HepG2 (cell line): ENCODE data around the gene CPPED1. TPM values are rescaled to one million over a fixed set of nuclear protein-coding genes. Genes with fewer than 3 reads are reported as not detected.
A peak's percentile ranks its signal among the peaks of the same experiment; 100 is the strongest.

ENCODE experiments used
- ARHGAP35 ChIP-seq: sonication (generic); formaldehyde crosslinking; IDR thresholded peaks from 2 replicates; pipeline ENCODE4 v1.9.0; 2022; ENCODE audit warnings: mild to moderate bottlenecking, inconsistent platforms, moderate library complexity, missing genetic modification reagents, borderline replicate concordance
- BORCS8-MEF2B ChIP-seq: sonication (generic); formaldehyde crosslinking; IDR thresholded peaks from 2 replicates; pipeline ENCODE4 v1.8.0; 2022; ENCODE audit warnings: mild to moderate bottlenecking, missing genetic modification reagents
- FOSL2 ChIP-seq: sonication (generic); formaldehyde crosslinking; IDR thresholded peaks from 2 replicates; pipeline ENCODE4 v1.4.0; 2020; ENCODE audit warnings: missing genetic modification reagents
- FOXA3 ChIP-seq: IDR thresholded peaks from 2 replicates; pipeline ENCODE4 v1.6.1; 2016; ENCODE audit warnings: missing genetic modification reagents, missing compliant biosample characterization
- FOXO1 ChIP-seq: sonication (generic); formaldehyde crosslinking; IDR thresholded peaks from 2 replicates; pipeline ENCODE4 v1.4.0; 2020; ENCODE audit warnings: missing genetic modification reagents
- HNF4G ChIP-seq, 2 experiments: sonication (generic) in 1 of 2; formaldehyde crosslinking in 1 of 2; IDR thresholded peaks; 2 replicates each; pipeline versions ENCODE4 v1.4.0 to v1.6.1; 2011 to 2020; ENCODE audit warnings: borderline replicate concordance in 2 of 2, low read depth in 2 of 2, mild to moderate bottlenecking in 2 of 2, low read length in 1 of 2, missing genetic modification reagents in 1 of 2, moderate library complexity in 1 of 2
- KLF11 ChIP-seq: IDR thresholded peaks from 2 replicates; pipeline ENCODE4 v1.6.1; 2016; ENCODE audit warnings: missing compliant biosample characterization
- KMT2A ChIP-seq: sonication (generic); formaldehyde crosslinking; IDR thresholded peaks from 2 replicates; pipeline ENCODE4 v1.4.0; 2020; ENCODE audit warnings: missing genetic modification reagents
- NCOR1 ChIP-seq: fragments of 200-600 bp; sonication (generic); IDR thresholded peaks from 2 replicates; pipeline ENCODE4 v1.7.0; 2017; ENCODE audit warnings: antibody characterized with exemption, low read length, borderline replicate concordance
- SNAI1 ChIP-seq: sonication (generic); formaldehyde crosslinking; IDR thresholded peaks from 2 replicates; pipeline ENCODE4 v1.5.0; 2020; ENCODE audit warnings: mild to moderate bottlenecking, missing genetic modification reagents, borderline replicate concordance
- ZNF33B ChIP-seq: sonication (generic); formaldehyde crosslinking; IDR thresholded peaks from 2 replicates; pipeline ENCODE4 v1.5.1; 2020; ENCODE audit warnings: mild to moderate bottlenecking, missing genetic modification reagents
- ZNF431 ChIP-seq: sonication (generic); formaldehyde crosslinking; IDR thresholded peaks from 2 replicates; pipeline ENCODE4 v1.9.0; 2022; ENCODE audit warnings: missing genetic modification reagents, low read depth, mild to moderate bottlenecking, borderline replicate concordance
- ZNF451 ChIP-seq: sonication (generic); formaldehyde crosslinking; IDR thresholded peaks from 2 replicates; pipeline ENCODE4 v1.5.0; 2020; ENCODE audit warnings: mild to moderate bottlenecking, missing genetic modification reagents
- ZNF652 ChIP-seq: IDR thresholded peaks from 2 replicates; pipeline ENCODE4 v1.6.1; 2016; ENCODE audit warnings: low read depth, borderline replicate concordance
- polyA plus RNA-seq, 8 experiments: library from polyadenylated mRNA; depleted of rRNA in 3 of 8; stranded (reverse) in 7 of 8; unstranded in 1 of 8; fragments of >200 nt; fragmentation: Illumina TruSeq in 4 of 8; extraction: Trizol in 4 of 8; gene quantifications; 2 replicates each; pipeline versions ENCODE4 v1.2.1 to v1.2.3, GENCODE V29; 2011 to 2016; ENCODE audit warnings: low read depth in 4 of 8, missing spikeins in 1 of 8, mixed read lengths in 1 of 8; ENCODE audit not compliant: insufficient read depth in 1 of 8
- total RNA-seq, 5 experiments: library from RNA; depleted of rRNA; stranded (reverse); fragments of >200 nt; fragmentation: Illumina TruSeq; extraction: Trizol; gene quantifications; 2 replicates each; pipeline ENCODE4 v1.2.3, GENCODE V29; 2016; ENCODE audit warnings: low read depth in 1 of 5
- TF ChIP-seq, protein P1 (sequence below): IDR thresholded peaks from 2 replicates; pipeline ENCODE4 v1.6.1; 2018; ENCODE audit warnings: missing genetic modification reagents
- TF ChIP-seq, protein P2 (sequence below): sonication (generic); formaldehyde crosslinking; conservative IDR thresholded peaks from 2 replicates; pipeline ENCODE4 v1.4.0; 2020; ENCODE audit warnings: missing genetic modification reagents
- TF ChIP-seq, protein P3 (sequence below): sonication (generic); formaldehyde crosslinking; IDR thresholded peaks from 2 replicates; pipeline ENCODE4 v1.4.0; 2020; ENCODE audit warnings: missing genetic modification reagents
- TF ChIP-seq, protein P4 (sequence below): sonication (generic); formaldehyde crosslinking; IDR thresholded peaks from 2 replicates; pipeline ENCODE4 v1.8.0; 2022; ENCODE audit warnings: mild to moderate bottlenecking, missing genetic modification reagents, borderline replicate concordance
- TF ChIP-seq, protein P5 (sequence below): conservative IDR thresholded peaks from 2 replicates; pipeline ENCODE4 v1.6.1; 2018; ENCODE audit warnings: missing genetic modification reagents

CPPED1 gene
- total and polyA plus RNA-seq, 2 of the 13 experiments (the other 11 are each of a cell fraction or from before 2014, with no cell fraction given): 66.6 to 71.3 TPM

DNA sequence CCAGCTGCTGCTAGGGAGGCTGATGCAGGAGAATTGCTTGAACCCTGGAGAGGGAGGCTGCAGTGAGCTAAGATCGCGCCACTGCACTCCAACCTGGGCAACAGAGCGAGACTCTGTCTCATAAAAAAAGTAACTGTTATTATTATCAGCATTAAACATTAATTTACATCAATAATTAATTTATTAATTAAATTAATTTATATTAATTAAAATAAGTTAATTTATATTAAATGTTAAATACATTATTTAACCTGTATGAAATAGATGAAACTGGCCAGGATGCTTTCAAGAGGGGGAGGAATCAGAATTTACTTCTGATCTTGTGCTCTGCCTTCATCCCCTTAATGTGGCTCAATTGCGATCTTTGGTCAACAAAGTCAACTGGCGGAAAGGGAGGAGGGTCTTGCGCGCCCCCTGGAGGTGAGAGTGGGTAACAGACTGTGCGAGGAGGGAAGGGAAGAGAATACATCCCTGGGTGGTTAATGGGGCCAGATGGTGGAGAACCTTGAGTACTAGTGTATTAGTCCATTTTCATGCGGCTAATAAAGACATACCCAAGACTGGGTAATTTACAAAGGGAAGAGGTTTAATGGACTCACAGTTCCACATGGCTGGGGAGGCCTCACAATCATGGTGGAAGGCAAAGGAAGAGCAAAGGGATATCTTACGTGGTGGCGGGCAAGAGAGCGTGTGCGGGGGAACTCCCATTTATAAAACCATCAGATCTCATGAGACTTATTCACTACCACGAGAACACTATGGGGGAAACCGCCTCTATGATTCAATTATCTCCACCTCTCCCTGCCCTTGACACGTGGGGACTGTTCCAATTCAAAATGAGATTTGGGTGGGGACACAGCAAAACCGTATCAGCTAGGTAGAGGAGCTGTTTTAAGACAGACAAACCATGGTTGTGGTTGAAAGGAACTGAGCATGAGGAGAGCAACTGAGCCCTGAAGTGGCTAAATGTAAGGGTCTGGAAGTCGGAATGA lies 15.7 kb upstream of the CPPED1 start (continued):
- TF ChIP-seq, protein P1, sequence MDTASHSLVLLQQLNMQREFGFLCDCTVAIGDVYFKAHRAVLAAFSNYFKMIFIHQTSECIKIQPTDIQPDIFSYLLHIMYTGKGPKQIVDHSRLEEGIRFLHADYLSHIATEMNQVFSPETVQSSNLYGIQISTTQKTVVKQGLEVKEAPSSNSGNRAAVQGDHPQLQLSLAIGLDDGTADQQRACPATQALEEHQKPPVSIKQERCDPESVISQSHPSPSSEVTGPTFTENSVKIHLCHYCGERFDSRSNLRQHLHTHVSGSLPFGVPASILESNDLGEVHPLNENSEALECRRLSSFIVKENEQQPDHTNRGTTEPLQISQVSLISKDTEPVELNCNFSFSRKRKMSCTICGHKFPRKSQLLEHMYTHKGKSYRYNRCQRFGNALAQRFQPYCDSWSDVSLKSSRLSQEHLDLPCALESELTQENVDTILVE (CRISPR knock-in tag): peak; percentile 35; the same call in 1 of the 2 replicates
- TF ChIP-seq SNAI1 (CRISPR knock-in tag) (no peak), ZNF33B (no peak), ZNF451 (CRISPR knock-in tag) (no peak), KLF11 (CRISPR knock-in tag) (0 out of 2 replicates have a peak, but pooled peaks have one; percentile 34), ZNF652 (CRISPR knock-in tag) (peak; percentile 29; the same call in 1 of the 2 replicates), BORCS8-MEF2B (CRISPR knock-in tag) (peak; percentile 49; the same call in 1 of the 2 replicates), NCOR1 (0 out of 2 replicates have a peak, but pooled peaks have one; percentile 45), FOSL2 (peak; percentile 55), HNF4G (IDR thresholded peaks at IDR 0.05; ENCODE audit: borderline replicate concordance, low read depth, low read length) (peak; percentile 13; the same call in 1 of the 2 replicates), HNF4G (CRISPR knock-in tag; IDR thresholded peaks at IDR 0.05; ENCODE audit: borderline replicate concordance, low read depth) (peak; percentile 41; the same call in 1 of the 2 replicates), KMT2A (CRISPR knock-in tag) (0 out of 2 replicates have a peak, but pooled peaks have one; percentile 55), FOXA3 (peak; percentile 83), ARHGAP35 (CRISPR knock-in tag) (0 out of 2 replicates have a peak, but pooled peaks have one; percentile 31), FOXO1 (peak; percentile 82), ZNF431 (no peak)
- TF ChIP-seq, protein P2, sequence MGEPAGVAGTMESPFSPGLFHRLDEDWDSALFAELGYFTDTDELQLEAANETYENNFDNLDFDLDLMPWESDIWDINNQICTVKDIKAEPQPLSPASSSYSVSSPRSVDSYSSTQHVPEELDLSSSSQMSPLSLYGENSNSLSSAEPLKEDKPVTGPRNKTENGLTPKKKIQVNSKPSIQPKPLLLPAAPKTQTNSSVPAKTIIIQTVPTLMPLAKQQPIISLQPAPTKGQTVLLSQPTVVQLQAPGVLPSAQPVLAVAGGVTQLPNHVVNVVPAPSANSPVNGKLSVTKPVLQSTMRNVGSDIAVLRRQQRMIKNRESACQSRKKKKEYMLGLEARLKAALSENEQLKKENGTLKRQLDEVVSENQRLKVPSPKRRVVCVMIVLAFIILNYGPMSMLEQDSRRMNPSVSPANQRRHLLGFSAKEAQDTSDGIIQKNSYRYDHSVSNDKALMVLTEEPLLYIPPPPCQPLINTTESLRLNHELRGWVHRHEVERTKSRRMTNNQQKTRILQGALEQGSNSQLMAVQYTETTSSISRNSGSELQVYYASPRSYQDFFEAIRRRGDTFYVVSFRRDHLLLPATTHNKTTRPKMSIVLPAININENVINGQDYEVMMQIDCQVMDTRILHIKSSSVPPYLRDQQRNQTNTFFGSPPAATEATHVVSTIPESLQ: no peak
- TF ChIP-seq, protein P3, sequence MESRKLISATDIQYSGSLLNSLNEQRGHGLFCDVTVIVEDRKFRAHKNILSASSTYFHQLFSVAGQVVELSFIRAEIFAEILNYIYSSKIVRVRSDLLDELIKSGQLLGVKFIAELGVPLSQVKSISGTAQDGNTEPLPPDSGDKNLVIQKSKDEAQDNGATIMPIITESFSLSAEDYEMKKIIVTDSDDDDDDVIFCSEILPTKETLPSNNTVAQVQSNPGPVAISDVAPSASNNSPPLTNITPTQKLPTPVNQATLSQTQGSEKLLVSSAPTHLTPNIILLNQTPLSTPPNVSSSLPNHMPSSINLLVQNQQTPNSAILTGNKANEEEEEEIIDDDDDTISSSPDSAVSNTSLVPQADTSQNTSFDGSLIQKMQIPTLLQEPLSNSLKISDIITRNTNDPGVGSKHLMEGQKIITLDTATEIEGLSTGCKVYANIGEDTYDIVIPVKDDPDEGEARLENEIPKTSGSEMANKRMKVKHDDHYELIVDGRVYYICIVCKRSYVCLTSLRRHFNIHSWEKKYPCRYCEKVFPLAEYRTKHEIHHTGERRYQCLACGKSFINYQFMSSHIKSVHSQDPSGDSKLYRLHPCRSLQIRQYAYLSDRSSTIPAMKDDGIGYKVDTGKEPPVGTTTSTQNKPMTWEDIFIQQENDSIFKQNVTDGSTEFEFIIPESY (CRISPR knock-in tag): peak; percentile 66; the same call in 1 of the 2 replicates
- TF ChIP-seq, protein P4, sequence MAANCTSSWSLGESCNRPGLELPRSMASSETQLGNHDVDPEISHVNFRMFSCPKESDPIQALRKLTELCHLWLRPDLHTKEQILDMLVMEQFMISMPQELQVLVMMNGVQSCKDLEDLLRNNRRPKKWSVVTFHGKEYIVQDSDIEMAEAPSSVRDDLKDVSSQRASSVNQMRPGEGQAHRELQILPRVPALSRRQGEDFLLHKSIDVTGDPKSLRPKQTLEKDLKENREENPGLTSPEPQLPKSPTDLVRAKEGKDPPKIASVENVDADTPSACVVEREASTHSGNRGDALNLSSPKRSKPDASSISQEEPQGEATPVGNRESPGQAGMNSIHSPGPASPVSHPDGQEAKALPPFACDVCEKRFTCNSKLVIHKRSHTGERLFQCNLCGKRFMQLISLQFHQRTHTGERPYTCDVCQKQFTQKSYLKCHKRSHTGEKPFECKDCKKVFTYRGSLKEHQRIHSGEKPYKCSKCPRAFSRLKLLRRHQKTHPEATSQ (CRISPR knock-in tag): peak; percentile 58; the same call in 1 of the 2 replicates
- TF ChIP-seq, protein P5, sequence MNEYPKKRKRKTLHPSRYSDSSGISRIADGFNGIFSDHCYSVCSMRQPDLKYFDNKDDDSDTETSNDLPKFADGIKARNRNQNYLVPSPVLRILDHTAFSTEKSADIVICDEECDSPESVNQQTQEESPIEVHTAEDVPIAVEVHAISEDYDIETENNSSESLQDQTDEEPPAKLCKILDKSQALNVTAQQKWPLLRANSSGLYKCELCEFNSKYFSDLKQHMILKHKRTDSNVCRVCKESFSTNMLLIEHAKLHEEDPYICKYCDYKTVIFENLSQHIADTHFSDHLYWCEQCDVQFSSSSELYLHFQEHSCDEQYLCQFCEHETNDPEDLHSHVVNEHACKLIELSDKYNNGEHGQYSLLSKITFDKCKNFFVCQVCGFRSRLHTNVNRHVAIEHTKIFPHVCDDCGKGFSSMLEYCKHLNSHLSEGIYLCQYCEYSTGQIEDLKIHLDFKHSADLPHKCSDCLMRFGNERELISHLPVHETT (CRISPR knock-in tag): no peak
